HepG2 (cell line): ENCODE measurements around the gene DNAJC5. TPM values are rescaled to one million over a fixed set of nuclear protein-coding genes. Genes with fewer than 3 reads are reported as not detected.

Experiments
- DNMT3B ChIP-seq: conservative IDR thresholded peaks from 2 replicates; pipeline ENCODE4 v1.6.1; 2016; ENCODE audit warnings: missing biosample characterization, control low read depth
- ELF3 ChIP-seq: IDR thresholded peaks from 2 replicates; pipeline ENCODE4 v1.6.1; 2016; ENCODE audit warnings: missing genetic modification reagents, missing compliant biosample characterization
- GATA4 ChIP-seq: sonication (generic); IDR thresholded peaks from 2 replicates; pipeline ENCODE4 v1.6.1; 2016; ENCODE audit warnings: antibody characterized with exemption, low read depth, borderline replicate concordance
- MIXL1 ChIP-seq: IDR thresholded peaks from 2 replicates; pipeline ENCODE4 v1.6.1; 2016
- MTF2 ChIP-seq: sonication (generic); formaldehyde crosslinking; IDR thresholded peaks from 2 replicates; pipeline ENCODE4 v1.5.0; 2020; ENCODE audit warnings: missing genetic modification reagents, borderline replicate concordance
- NONO ChIP-seq, 2 experiments: fragments of 450-650 bp in 1 of 2; sonication (generic) in 1 of 2; formaldehyde crosslinking in 1 of 2; IDR thresholded peaks in 1 of 2; conservative IDR thresholded peaks in 1 of 2; 2 replicates each; pipeline versions ENCODE4 v1.6.1 to v1.8.0; 2017 to 2022; ENCODE audit warnings: mild to moderate bottlenecking in 1 of 2, missing genetic modification reagents in 1 of 2, moderate library complexity in 1 of 2
- NR2F1 ChIP-seq, 2 experiments: fragments of 450-650 bp in 1 of 2; formaldehyde crosslinking in 1 of 2; IDR thresholded peaks; 2 replicates each; pipeline versions ENCODE4 v1.5.0 to v1.6.1; 2016 to 2020; ENCODE audit warnings: mild to moderate bottlenecking in 1 of 2, missing compliant biosample characterization in 1 of 2, missing genetic modification reagents in 1 of 2, moderate library complexity in 1 of 2
- SPEN ChIP-seq: sonication (generic); formaldehyde crosslinking; IDR thresholded peaks from 2 replicates; pipeline ENCODE4 v1.5.1; 2020; ENCODE audit warnings: low read depth, mild to moderate bottlenecking, missing genetic modification reagents
- SRSF1 ChIP-seq: fragments of 200-400 bp; formaldehyde crosslinking; optimal IDR thresholded peaks from 2 replicates; pipeline ENCODE3; 2017; ENCODE audit warnings: mild to moderate bottlenecking, low read depth, low read length, moderate library complexity
- TBX2 ChIP-seq: sonication (generic); formaldehyde crosslinking; IDR thresholded peaks from 2 replicates; pipeline ENCODE4 v1.5.0; 2020; ENCODE audit warnings: missing genetic modification reagents, mild to moderate bottlenecking, borderline replicate concordance
- TOPORS ChIP-seq: sonication (generic); formaldehyde crosslinking; IDR thresholded peaks from 2 replicates; pipeline ENCODE4 v1.8.0; 2023; ENCODE audit warnings: mild to moderate bottlenecking, missing genetic modification reagents
- ZNF333 ChIP-seq: sonication (generic); formaldehyde crosslinking; IDR thresholded peaks from 2 replicates; pipeline ENCODE4 v1.4.0; 2020; ENCODE audit warnings: mild to moderate bottlenecking, missing genetic modification reagents, borderline replicate concordance
- ZNF431 ChIP-seq: sonication (generic); formaldehyde crosslinking; IDR thresholded peaks from 2 replicates; pipeline ENCODE4 v1.9.0; 2022; ENCODE audit warnings: missing genetic modification reagents, low read depth, mild to moderate bottlenecking, borderline replicate concordance
- ZNF83 ChIP-seq: sonication (generic); formaldehyde crosslinking; IDR thresholded peaks from 2 replicates; pipeline ENCODE4 v1.4.0; 2020; ENCODE audit warnings: missing genetic modification reagents, mild to moderate bottlenecking, borderline replicate concordance
- ZSCAN21 ChIP-seq: sonication (generic); formaldehyde crosslinking; IDR thresholded peaks from 2 replicates; pipeline ENCODE4 v1.8.0; 2022; ENCODE audit warnings: mild to moderate bottlenecking, missing genetic modification reagents, moderate library complexity, borderline replicate concordance
- polyA plus RNA-seq, 8 experiments: library from polyadenylated mRNA; depleted of rRNA in 3 of 8; stranded (reverse) in 7 of 8; unstranded in 1 of 8; fragments of >200 nt; fragmentation: Illumina TruSeq in 4 of 8; extraction: Trizol in 4 of 8; gene quantifications; 2 replicates each; pipeline versions ENCODE4 v1.2.1 to v1.2.3, GENCODE V29; 2011 to 2016; ENCODE audit warnings: low read depth in 4 of 8, missing spikeins in 1 of 8, mixed read lengths in 1 of 8; ENCODE audit not compliant: insufficient read depth in 1 of 8
- total RNA-seq, 5 experiments: library from RNA; depleted of rRNA; stranded (reverse); fragments of >200 nt; fragmentation: Illumina TruSeq; extraction: Trizol; gene quantifications; 2 replicates each; pipeline ENCODE4 v1.2.3, GENCODE V29; 2016; ENCODE audit warnings: low read depth in 1 of 5
- TF ChIP-seq, protein P1 (sequence below): sonication (generic); formaldehyde crosslinking; IDR thresholded peaks from 2 replicates; pipeline ENCODE4 v1.5.1; 2020; ENCODE audit warnings: missing genetic modification reagents, mild to moderate bottlenecking, borderline replicate concordance
- TF ChIP-seq, protein P2 (sequence below), 2 experiments: fragments of 450-650 bp in 1 of 2; sonication (generic) in 1 of 2; formaldehyde crosslinking in 1 of 2; IDR thresholded peaks; 2 replicates each; pipeline versions ENCODE4 v1.6.1 to v1.8.0; 2016 to 2022; ENCODE audit warnings: antibody characterized with exemption in 1 of 2, mild to moderate bottlenecking in 1 of 2, missing genetic modification reagents in 1 of 2

The DNAJC5 gene
- total and polyA plus RNA-seq, 2 of the 13 experiments (the other 11 are each of a cell fraction or from before 2014, with no cell fraction given): 42.8 to 64.5 TPM

DNA sequence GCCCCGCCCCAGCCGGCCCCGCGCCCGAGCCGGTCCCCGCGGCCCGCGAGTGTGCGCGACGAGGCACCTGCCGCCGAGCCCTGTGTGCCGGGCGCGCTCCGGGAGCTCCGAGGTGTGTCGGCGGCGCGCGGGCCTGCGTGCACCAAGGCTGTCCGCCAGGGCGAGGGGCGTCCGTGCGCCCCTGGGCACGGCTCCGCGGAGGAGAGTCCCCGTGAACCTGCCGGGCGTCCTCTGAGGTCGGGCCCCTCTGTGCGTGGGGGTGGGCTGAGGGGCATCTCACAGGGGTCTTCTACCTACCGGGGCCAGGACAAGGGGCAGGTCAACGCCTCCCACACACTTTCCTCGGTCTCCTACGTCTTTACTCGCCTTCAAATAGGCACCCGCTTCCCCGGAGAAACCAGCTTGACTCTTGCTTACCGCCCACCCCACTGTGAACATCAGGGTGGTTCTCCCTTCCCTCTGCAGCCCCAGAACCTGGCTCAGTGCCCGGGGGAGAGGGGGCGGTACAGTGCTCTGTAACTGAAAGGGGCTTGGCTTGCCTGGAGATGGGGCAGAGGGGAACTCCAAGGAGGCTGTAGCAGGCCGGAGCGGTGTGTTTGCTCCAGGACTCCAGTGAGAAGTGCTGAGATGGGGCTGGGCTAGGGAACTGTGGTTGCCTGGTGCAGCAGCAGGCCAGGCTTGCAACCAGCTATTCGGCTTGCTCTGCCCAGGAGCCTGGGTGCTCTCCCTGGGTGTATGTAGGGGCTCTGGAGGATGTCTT is 84.8 kb downstream of the DNAJC5 start, which contains the start of gene SAMD10 (continued):
- TF ChIP-seq, protein P1, sequence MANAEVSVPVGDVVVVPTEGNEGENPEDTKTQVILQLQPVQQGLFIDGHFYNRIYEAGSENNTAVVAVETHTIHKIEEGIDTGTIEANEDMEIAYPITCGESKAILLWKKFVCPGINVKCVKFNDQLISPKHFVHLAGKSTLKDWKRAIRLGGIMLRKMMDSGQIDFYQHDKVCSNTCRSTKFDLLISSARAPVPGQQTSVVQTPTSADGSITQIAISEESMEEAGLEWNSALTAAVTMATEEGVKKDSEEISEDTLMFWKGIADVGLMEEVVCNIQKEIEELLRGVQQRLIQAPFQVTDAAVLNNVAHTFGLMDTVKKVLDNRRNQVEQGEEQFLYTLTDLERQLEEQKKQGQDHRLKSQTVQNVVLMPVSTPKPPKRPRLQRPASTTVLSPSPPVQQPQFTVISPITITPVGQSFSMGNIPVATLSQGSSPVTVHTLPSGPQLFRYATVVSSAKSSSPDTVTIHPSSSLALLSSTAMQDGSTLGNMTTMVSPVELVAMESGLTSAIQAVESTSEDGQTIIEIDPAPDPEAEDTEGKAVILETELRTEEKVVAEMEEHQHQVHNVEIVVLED (CRISPR knock-in tag): no peak
- TF ChIP-seq ZNF333 (CRISPR knock-in tag): peak; percentile 98
- TF ChIP-seq MTF2 (CRISPR knock-in tag): peak; percentile 68; the same call in 1 of the 2 replicates
- TF ChIP-seq NR2F1 (CRISPR knock-in tag; IDR thresholded peaks at IDR 0.05): no peak
- TF ChIP-seq ZNF431 (CRISPR knock-in tag): 0 out of 2 replicates have a peak, but pooled peaks have one; percentile 74
- TF ChIP-seq DNMT3B: no peak
- TF ChIP-seq TBX2: peak; percentile 57
- TF ChIP-seq MIXL1 (CRISPR knock-in tag): 0 out of 2 replicates have a peak, but pooled peaks have one; percentile 6
- TF ChIP-seq NONO (IDR thresholded peaks at IDR 0.05): no peak
- peak; percentile 48 for TF ChIP-seq NONO (CRISPR knock-in tag; conservative IDR thresholded peaks at IDR 0.05)
- TF ChIP-seq ELF3: peak; percentile 23; the same call in 1 of the 2 replicates
- TF ChIP-seq, protein P2, sequence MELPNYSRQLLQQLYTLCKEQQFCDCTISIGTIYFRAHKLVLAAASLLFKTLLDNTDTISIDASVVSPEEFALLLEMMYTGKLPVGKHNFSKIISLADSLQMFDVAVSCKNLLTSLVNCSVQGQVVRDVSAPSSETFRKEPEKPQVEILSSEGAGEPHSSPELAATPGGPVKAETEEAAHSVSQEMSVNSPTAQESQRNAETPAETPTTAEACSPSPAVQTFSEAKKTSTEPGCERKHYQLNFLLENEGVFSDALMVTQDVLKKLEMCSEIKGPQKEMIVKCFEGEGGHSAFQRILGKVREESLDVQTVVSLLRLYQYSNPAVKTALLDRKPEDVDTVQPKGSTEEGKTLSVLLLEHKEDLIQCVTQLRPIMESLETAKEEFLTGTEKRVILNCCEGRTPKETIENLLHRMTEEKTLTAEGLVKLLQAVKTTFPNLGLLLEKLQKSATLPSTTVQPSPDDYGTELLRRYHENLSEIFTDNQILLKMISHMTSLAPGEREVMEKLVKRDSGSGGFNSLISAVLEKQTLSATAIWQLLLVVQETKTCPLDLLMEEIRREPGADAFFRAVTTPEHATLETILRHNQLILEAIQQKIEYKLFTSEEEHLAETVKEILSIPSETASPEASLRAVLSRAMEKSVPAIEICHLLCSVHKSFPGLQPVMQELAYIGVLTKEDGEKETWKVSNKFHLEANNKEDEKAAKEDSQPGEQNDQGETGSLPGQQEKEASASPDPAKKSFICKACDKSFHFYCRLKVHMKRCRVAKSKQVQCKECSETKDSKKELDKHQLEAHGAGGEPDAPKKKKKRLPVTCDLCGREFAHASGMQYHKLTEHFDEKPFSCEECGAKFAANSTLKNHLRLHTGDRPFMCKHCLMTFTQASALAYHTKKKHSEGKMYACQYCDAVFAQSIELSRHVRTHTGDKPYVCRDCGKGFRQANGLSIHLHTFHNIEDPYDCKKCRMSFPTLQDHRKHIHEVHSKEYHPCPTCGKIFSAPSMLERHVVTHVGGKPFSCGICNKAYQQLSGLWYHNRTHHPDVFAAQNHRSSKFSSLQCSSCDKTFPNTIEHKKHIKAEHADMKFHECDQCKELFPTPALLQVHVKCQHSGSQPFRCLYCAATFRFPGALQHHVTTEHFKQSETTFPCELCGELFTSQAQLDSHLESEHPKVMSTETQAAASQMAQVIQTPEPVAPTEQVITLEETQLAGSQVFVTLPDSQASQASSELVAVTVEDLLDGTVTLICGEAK (IDR thresholded peaks at IDR 0.05): no peak
- TF ChIP-seq, protein P2 (CRISPR knock-in tag; IDR thresholded peaks at IDR 0.05): peak; percentile 35; the same call in 1 of the 2 replicates
- 0 out of 2 replicates have a peak, but pooled peaks have one; percentile 14 for TF ChIP-seq GATA4
- peak; percentile 42; the same call in 1 of the 2 replicates for TF ChIP-seq ZSCAN21 (CRISPR knock-in tag)
- peak; percentile 88; the same call in 1 of the 2 replicates for TF ChIP-seq ZNF83 (CRISPR knock-in tag)
- peak; percentile 15 for TF ChIP-seq SPEN (CRISPR knock-in tag)
- TF ChIP-seq TOPORS: 0 out of 2 replicates have a peak, but pooled peaks have one; percentile 6
- peak; percentile 86 for TF ChIP-seq SRSF1
